ENCODE results near the gene HIVEP3.

HIVEP3 gene

GRCh38 chr1:41661428-41662060 lies 257.2 kb downstream of the HIVEP3 start:
- Histone ChIP-seq H2AFZ (ENCODE audit: low read length) (peak overlapping the region; percentile 70), H4K8ac (ENCODE audit: low read depth, low read length) (no peak overlapping the region)
- DNase-seq (ENCODE audit: low spot score) = no peak

GRCh38 chr1:41660570-41661427 lies 257.9 kb downstream of the HIVEP3 start:
- Histone ChIP-seq H3K9me3 (replicated peaks in 1 of 2; ENCODE audit: control insufficient read depth in 2 of 2, insufficient read depth in 1 of 2, low read depth in 1 of 2, low read length in 2 of 2) (peaks cover 0 to 3% of the 10 kb centered on the region in 2 donors), H3K14ac (ENCODE audit: low read length) (no peak overlapping the region), H3K9ac (ENCODE audit: low read depth, low read length, poor library complexity) (no peak overlapping the region), H2BK120ac (ENCODE audit: low read depth, low read length) (no peak overlapping the region), H3K4ac (ENCODE audit: low read length) (no peak overlapping the region), H4K91ac (ENCODE audit: low read depth, low read length, poor library complexity) (no peak overlapping the region), H2AK5ac (ENCODE audit: low read depth, low read length) (peak overlapping the region; percentile 39), H2BK5ac (ENCODE audit: low read length) (no peak overlapping the region), H3K4me2 (ENCODE audit: insufficient read depth, low read length, poor library complexity, severe bottlenecking) (no peak overlapping the region), H3K36me3 (replicated peaks in 1 of 2; ENCODE audit: control insufficient read depth in 2 of 2, insufficient read depth in 2 of 2, low read length in 2 of 2) (peaks cover 0 to 2% of the 10 kb centered on the region in 2 donors), H2BK12ac (ENCODE audit: low read length) (no peak overlapping the region), H3K18ac (ENCODE audit: low read length) (no peak overlapping the region), H4K8ac (ENCODE audit: low read depth, low read length) (no peak overlapping the region), H3K27ac (replicated peaks; ENCODE audit: low read length) (no peak overlapping the region), H3K4me3 (ENCODE audit: low read length in 2 of 2) (no peak overlapping the region), H2AFZ (ENCODE audit: low read length) (no peak overlapping the region), H2BK15ac (ENCODE audit: low read length) (no peak overlapping the region), H3K79me1 (ENCODE audit: low read depth, low read length) (no peaks in the 10 kb centered on the region), H3K27me3 (ENCODE audit: control insufficient read depth in 3 of 3, insufficient read depth in 3 of 3, low read depth in 1 of 3, low read length in 3 of 3) (peaks cover 7 to 52% (median 35%) of the 10 kb centered on the region in 3 experiments), H3K4me1 (ENCODE audit: control insufficient read depth in 2 of 2, insufficient read depth in 1 of 2, low read depth in 1 of 2, low read length in 2 of 2) (peaks cover 3 to 11% of the 10 kb centered on the region in 2 donors), H3K23ac (ENCODE audit: low read depth, low read length, poor library complexity) (peak overlapping the region; percentile 80)
- WGBS, 2 donors (ENCODE audit: extremely low coverage in 2 of 2, insufficient read length in 2 of 2, insufficient replicate concordance in 1 of 2) = no CpG with 5 or more reads among the region's 5 CpGs
- DNase-seq (ENCODE audit: low spot score) = no peak

More at GRCh38 chr1:41661428-41662060, 257.2 kb downstream of the HIVEP3 start:
- peak overlapping the region; percentile 86 for H3K18ac ChIP-seq (ENCODE audit: low read length)
- no peak overlapping the region for H4K91ac ChIP-seq (ENCODE audit: low read depth, low read length, poor library complexity)
- H3K4ac ChIP-seq (ENCODE audit: low read length) = no peak overlapping the region
- H3K23ac ChIP-seq (ENCODE audit: low read depth, low read length, poor library complexity) = peak overlapping the region; percentile 80
- no peak overlapping the region for H2BK120ac ChIP-seq (ENCODE audit: low read depth, low read length)
- H3K27me3 ChIP-seq (ENCODE audit: control insufficient read depth in 3 of 3, insufficient read depth in 3 of 3, low read depth in 1 of 3, low read length in 3 of 3) = peaks cover 7 to 52% (median 35%) of the 10 kb centered on the region in 3 experiments
- H3K9me3 ChIP-seq (replicated peaks in 1 of 2; ENCODE audit: control insufficient read depth in 2 of 2, insufficient read depth in 1 of 2, low read depth in 1 of 2, low read length in 2 of 2) = peaks cover 0 to 3% of the 10 kb centered on the region in 2 donors
- WGBS, 2 donors (ENCODE audit: extremely low coverage in 2 of 2, insufficient read length in 2 of 2, insufficient replicate concordance in 1 of 2) = no CpG with 5 or more reads among the region's 44 CpGs
- H3K4me2 ChIP-seq (ENCODE audit: insufficient read depth, low read length, poor library complexity, severe bottlenecking) = peak overlapping the region; percentile 94
- no peak overlapping the region for H3K27ac ChIP-seq (replicated peaks; ENCODE audit: low read length)
- peaks cover 0 to 2% of the 10 kb centered on the region in 2 donors for H3K36me3 ChIP-seq (replicated peaks in 1 of 2; ENCODE audit: control insufficient read depth in 2 of 2, insufficient read depth in 2 of 2, low read length in 2 of 2)
- H3K4me1 ChIP-seq (ENCODE audit: control insufficient read depth in 2 of 2, insufficient read depth in 1 of 2, low read depth in 1 of 2, low read length in 2 of 2) = peaks cover 3 to 11% of the 10 kb centered on the region in 2 donors
- H2BK15ac ChIP-seq (ENCODE audit: low read length) = no peak overlapping the region
- no peak overlapping the region for H2BK5ac ChIP-seq (ENCODE audit: low read length)
- no peaks in the 10 kb centered on the region for H3K79me1 ChIP-seq (ENCODE audit: low read depth, low read length)
- peak overlapping the region; percentile 39 for H2AK5ac ChIP-seq (ENCODE audit: low read depth, low read length)
- peak overlapping the region; percentile 83 for H3K9ac ChIP-seq (ENCODE audit: low read depth, low read length, poor library complexity)
- no peak overlapping the region for H2BK12ac ChIP-seq (ENCODE audit: low read length)
- H3K14ac ChIP-seq (ENCODE audit: low read length) = no peak overlapping the region
- H3K4me3 ChIP-seq (ENCODE audit: low read length in 2 of 2) = peak overlapping the region; percentile 37 to 83

- Histone ChIP-seq H3K4me3 (ENCODE audit: low read length in 2 of 2) (no peak overlapping the region), H3K18ac (ENCODE audit: low read length) (no peak overlapping the region), H3K14ac (ENCODE audit: low read length) (no peak overlapping the region), H2AFZ (ENCODE audit: low read length) (no peak overlapping the region), H3K4me2 (ENCODE audit: insufficient read depth, low read length, poor library complexity, severe bottlenecking) (no peak overlapping the region), H3K27ac (replicated peaks; ENCODE audit: low read length) (no peak overlapping the region), H3K4ac (ENCODE audit: low read length) (no peak overlapping the region), H3K4me1 (ENCODE audit: control insufficient read depth in 2 of 2, insufficient read depth in 1 of 2, low read depth in 1 of 2, low read length in 2 of 2) (peaks cover 3 to 8% of the 10 kb centered on the region in 2 donors), H2BK12ac (ENCODE audit: low read length) (no peak overlapping the region), H2BK15ac (ENCODE audit: low read length) (no peak overlapping the region), H3K9me3 (replicated peaks in 1 of 2; ENCODE audit: control insufficient read depth in 2 of 2, insufficient read depth in 1 of 2, low read depth in 1 of 2, low read length in 2 of 2) (peaks cover 0 to 3% of the 10 kb centered on the region in 2 donors), H2AK5ac (ENCODE audit: low read depth, low read length) (no peak overlapping the region), H2BK120ac (ENCODE audit: low read depth, low read length) (no peak overlapping the region), H3K36me3 (replicated peaks in 1 of 2; ENCODE audit: control insufficient read depth in 2 of 2, insufficient read depth in 2 of 2, low read length in 2 of 2) (peaks cover 0 to 2% of the 10 kb centered on the region in 2 donors), H4K91ac (ENCODE audit: low read depth, low read length, poor library complexity) (no peak overlapping the region), H3K79me1 (ENCODE audit: low read depth, low read length) (no peaks in the 10 kb centered on the region), H4K8ac (ENCODE audit: low read depth, low read length) (no peak overlapping the region), H3K23ac (ENCODE audit: low read depth, low read length, poor library complexity) (no peak overlapping the region), H2BK5ac (ENCODE audit: low read length) (no peak overlapping the region), H3K27me3 (ENCODE audit: control insufficient read depth in 3 of 3, insufficient read depth in 3 of 3, low read depth in 1 of 3, low read length in 3 of 3) (peaks cover 7 to 50% (median 35%) of the 10 kb centered on the region in 3 experiments), H3K9ac (ENCODE audit: low read depth, low read length, poor library complexity) (no peak overlapping the region)
- DNase-seq (ENCODE audit: low spot score) = no peak
- WGBS, 2 donors (ENCODE audit: extremely low coverage in 2 of 2, insufficient read length in 2 of 2, insufficient replicate concordance in 1 of 2) = no CpG with 5 or more reads among the region's 5 CpGs
Observed at GRCh38 chr1:41659903-41660302, 258.8 kb downstream of the HIVEP3 start.

GRCh38 chr1:41659159-41659495 lies 259.6 kb downstream of the HIVEP3 start:
- peaks cover 3 to 7% of the 10 kb centered on the region in 2 donors for H3K4me1 ChIP-seq (ENCODE audit: control insufficient read depth in 2 of 2, insufficient read depth in 1 of 2, low read depth in 1 of 2, low read length in 2 of 2)
- H4K8ac ChIP-seq (ENCODE audit: low read depth, low read length) = no peak overlapping the region
- H3K4ac ChIP-seq (ENCODE audit: low read length) = no peak overlapping the region
- H3K4me2 ChIP-seq (ENCODE audit: insufficient read depth, low read length, poor library complexity, severe bottlenecking) = no peak overlapping the region
- no CpG with 5 or more reads among the region's 2 CpGs for WGBS, 2 donors (ENCODE audit: extremely low coverage in 2 of 2, insufficient read length in 2 of 2, insufficient replicate concordance in 1 of 2)
- peaks cover 0 to 3% of the 10 kb centered on the region in 2 donors for H3K9me3 ChIP-seq (replicated peaks in 1 of 2; ENCODE audit: control insufficient read depth in 2 of 2, insufficient read depth in 1 of 2, low read depth in 1 of 2, low read length in 2 of 2)
- H3K18ac ChIP-seq (ENCODE audit: low read length) = no peak overlapping the region
- H3K23ac ChIP-seq (ENCODE audit: low read depth, low read length, poor library complexity) = no peak overlapping the region
- no peak overlapping the region for H2BK5ac ChIP-seq (ENCODE audit: low read length)
- H3K79me1 ChIP-seq (ENCODE audit: low read depth, low read length) = no peaks in the 10 kb centered on the region
- no peak overlapping the region for H3K9ac ChIP-seq (ENCODE audit: low read depth, low read length, poor library complexity)
- no peak overlapping the region for H2BK15ac ChIP-seq (ENCODE audit: low read length)
- no peak overlapping the region for H4K91ac ChIP-seq (ENCODE audit: low read depth, low read length, poor library complexity)
- peaks cover 7 to 42% (median 35%) of the 10 kb centered on the region in 3 experiments for H3K27me3 ChIP-seq (ENCODE audit: control insufficient read depth in 3 of 3, insufficient read depth in 3 of 3, low read depth in 1 of 3, low read length in 3 of 3)
- H3K4me3 ChIP-seq (ENCODE audit: low read length in 2 of 2) = no peak overlapping the region
- no peak overlapping the region for H2AFZ ChIP-seq (ENCODE audit: low read length)
- peaks cover 0 to 2% of the 10 kb centered on the region in 2 donors for H3K36me3 ChIP-seq (replicated peaks in 1 of 2; ENCODE audit: control insufficient read depth in 2 of 2, insufficient read depth in 2 of 2, low read length in 2 of 2)
- no peak overlapping the region for H3K14ac ChIP-seq (ENCODE audit: low read length)
- DNase-seq (ENCODE audit: low spot score) = no peak
- H2BK12ac ChIP-seq (ENCODE audit: low read length) = no peak overlapping the region
- no peak overlapping the region for H3K27ac ChIP-seq (replicated peaks; ENCODE audit: low read length)
- no peak overlapping the region for H2AK5ac ChIP-seq (ENCODE audit: low read depth, low read length)
- H2BK120ac ChIP-seq (ENCODE audit: low read depth, low read length) = no peak overlapping the region
